SU-DHL-6 (cell line): ENCODE measurements around the gene RPS3.
"Not testable (repeated sequence)": the region's sequence is repeated elsewhere in the genome, so short reads cannot be mapped to it uniquely, and the experiment has no call there.

ENCODE experiments used
- H2AFZ ChIP-seq: fragments of 200-600 bp; sonication (generic); 2 replicates; pipeline ENCODE4 v1.6.1; 2014; ENCODE audit warnings: low read depth, mild to moderate bottlenecking, moderate library complexity, mixed read lengths, antibody characterized with exemption, low read length; ENCODE audit not compliant: severe bottlenecking
- H3F3A ChIP-seq: fragments of 200-600 bp; shearing (Covaris generic); 2 replicates; pipeline ENCODE4 v1.6.0; 2016; ENCODE audit warnings: antibody characterized with exemption, mild to moderate bottlenecking; ENCODE audit not compliant: insufficient read depth
- H3K27ac ChIP-seq: fragments of 200-600 bp; sonication (generic); 2 replicates; pipeline ENCODE4 v1.5.1; 2016; ENCODE audit warnings: low read depth, mild to moderate bottlenecking, low read length, moderate library complexity, mixed read lengths
- H3K27me3 ChIP-seq: fragments of 200-600 bp; sonication (generic), shearing (Covaris generic); 2 replicates; pipeline ENCODE4 v1.6.0; 2014; ENCODE audit warnings: mild to moderate bottlenecking, low read length
- H3K36me3 ChIP-seq: fragments of 200-600 bp; sonication (generic); 2 replicates; pipeline ENCODE4 v1.6.1; 2014; ENCODE audit warnings: mild to moderate bottlenecking, low read length, mixed read lengths
- H3K4me2 ChIP-seq: fragments of 300-600, 200-600 bp; shearing (Covaris generic), sonication (generic); 2 replicates; pipeline ENCODE4 v1.6.0; 2014; ENCODE audit warnings: low read length, low read depth, mild to moderate bottlenecking; ENCODE audit not compliant: poor library complexity, severe bottlenecking
- H3K4me3 ChIP-seq: fragments of 200-600 bp; sonication (generic); 2 replicates; pipeline ENCODE4 v1.5.1; 2014; ENCODE audit warnings: antibody characterized with exemption, low read length, mild to moderate bottlenecking, mixed read lengths; ENCODE audit not compliant: insufficient read depth, poor library complexity, severe bottlenecking
- H3K79me2 ChIP-seq: fragments of 200-600 bp; sonication (generic); 2 replicates; pipeline ENCODE4 v1.6.1; 2014; ENCODE audit warnings: mild to moderate bottlenecking, low read length, moderate library complexity; ENCODE audit not compliant: insufficient read depth
- H3K9ac ChIP-seq: fragments of 200-600 bp; sonication (generic); 2 replicates; pipeline ENCODE4 v1.7.0; 2014; ENCODE audit warnings: mild to moderate bottlenecking, low read length
- H3K9me2 ChIP-seq: fragments of 200-600 bp; sonication (generic); replicated peaks from 2 replicates; pipeline ENCODE4 v1.6.1; 2014; ENCODE audit warnings: low read length; ENCODE audit not compliant: insufficient read depth
- H3K9me3 ChIP-seq: fragments of 200-600 bp; sonication (generic); 2 replicates; pipeline ENCODE4 v1.6.1; 2014; ENCODE audit warnings: low read length, mixed read lengths; ENCODE audit not compliant: insufficient read depth
- H4K20me1 ChIP-seq: fragments of 200-600 bp; sonication (generic); 2 replicates; pipeline ENCODE4 v1.6.1; 2014; ENCODE audit warnings: low read depth, mild to moderate bottlenecking, antibody characterized with exemption, low read length, moderate library complexity, mixed read lengths
- CTCF ChIP-seq: fragments of 200-600 bp; sonication (generic); IDR thresholded peaks from one replicate; pipeline ENCODE4 v1.5.1; 2017; ENCODE audit warnings: antibody characterized with exemption, mild to moderate bottlenecking, low read length, moderate library complexity; ENCODE audit not compliant: insufficient read depth, poor library complexity, severe bottlenecking
- EZH2phosphoT487 ChIP-seq: fragments of 200-600 bp; sonication (generic), shearing (Covaris generic); conservative IDR thresholded peaks from 2 replicates; pipeline ENCODE4 v1.6.1; 2018; ENCODE audit warnings: mild to moderate bottlenecking, antibody characterized with exemption, low read length, moderate library complexity, mixed read lengths

RPS3 gene

GRCh38 chr11:75352588-75353206 lies 46.6 kb upstream of the RPS3 start:
- no peaks in the 10 kb centered on the region for H3K79me2 ChIP-seq
- no peak overlapping the region for H3K27ac ChIP-seq
- H3K9ac ChIP-seq: no peak overlapping the region
- no peak for TF ChIP-seq EZH2phosphoT487
- TF ChIP-seq CTCF: no peak
- no peak overlapping the region for H2AFZ ChIP-seq
- H3K4me3 ChIP-seq: no peak overlapping the region
- H3K9me3 ChIP-seq: no peaks in the 10 kb centered on the region
- no peak overlapping the region for H3K4me2 ChIP-seq
- no peaks in the 10 kb centered on the region for H3F3A ChIP-seq
- H4K20me1 ChIP-seq: no peaks in the 10 kb centered on the region
- no peaks in the 10 kb centered on the region for H3K9me2 ChIP-seq
- no peaks in the 10 kb centered on the region for H3K36me3 ChIP-seq
- H3K27me3 ChIP-seq: no peaks in the 10 kb centered on the region

GRCh38 chr11:75355051-75355450 lies 44.3 kb upstream of the RPS3 start:
- Histone ChIP-seq H3K36me3 (no peaks in the 10 kb centered on the region), H2AFZ (no peak overlapping the region), H3K9me2 (no peaks in the 10 kb centered on the region), H3F3A (no peaks in the 10 kb centered on the region), H3K9ac (no peak overlapping the region), H3K9me3 (no peaks in the 10 kb centered on the region), H4K20me1 (no peaks in the 10 kb centered on the region), H3K79me2 (no peaks in the 10 kb centered on the region), H3K27me3 (no peaks in the 10 kb centered on the region), H3K4me2 (no peak overlapping the region), H3K27ac (no peak overlapping the region), H3K4me3 (no peak overlapping the region)
- no peak for TF ChIP-seq CTCF
- TF ChIP-seq EZH2phosphoT487: no peak

- TF ChIP-seq CTCF (no peak), EZH2phosphoT487 (no peak)
- H3K9me3 ChIP-seq: no peaks in the 10 kb centered on the region
- no peak overlapping the region for H3K27ac ChIP-seq
These were observed 42.7 kb upstream of the RPS3 start for GRCh38 chr11:75356613-75357012.

GRCh38 chr11:75362285-75362684 lies 37.0 kb upstream of the RPS3 start:
- H3K27me3 ChIP-seq, H3K4me2 ChIP-seq, H3K4me3 ChIP-seq, H3K79me2 ChIP-seq, H3K9me2 ChIP-seq, H4K20me1 ChIP-seq, H2AFZ ChIP-seq, H3K36me3 ChIP-seq, H3K9me3 ChIP-seq, H3K27ac ChIP-seq, H3K9ac ChIP-seq, H3F3A ChIP-seq: not testable (repeated sequence)

More at GRCh38 chr11:75356613-75357012, 42.7 kb upstream of the RPS3 start:
- Histone ChIP-seq H3K9ac (no peak overlapping the region), H2AFZ (no peak overlapping the region), H3K79me2 (no peaks in the 10 kb centered on the region), H4K20me1 (no peaks in the 10 kb centered on the region), H3K4me2 (no peak overlapping the region), H3K9me2 (no peaks in the 10 kb centered on the region), H3K36me3 (no peaks in the 10 kb centered on the region), H3F3A (no peaks in the 10 kb centered on the region), H3K27me3 (no peaks in the 10 kb centered on the region), H3K4me3 (no peak overlapping the region)
